ENCODE results near the gene PLD1.

The PLD1 gene

GRCh38 chr3:171783626-171784025 is 26.7 kb downstream of the PLD1 start:
- Histone ChIP-seq H3K27me3 (ENCODE audit: insufficient read depth, low read length) (no peaks in the 10 kb centered on the region), H3K27ac (ENCODE audit: low read depth, low read length) (no peak overlapping the region), H3K4me3 (ENCODE audit: low read depth, low read length) (no peak overlapping the region), H3K79me1 (ENCODE audit: low read length) (no peaks in the 10 kb centered on the region), H3K4me1 (ENCODE audit: control insufficient read depth in 1 of 2, insufficient read depth in 2 of 2, low read length in 2 of 2) (no peaks in the 10 kb centered on the region), H3K18ac (ENCODE audit: low read length) (no peak overlapping the region), H3K23ac (ENCODE audit: low read length) (no peak overlapping the region), H4K12ac (ENCODE audit: low read depth, low read length) (no peak overlapping the region), H3K36me3 (ENCODE audit: control insufficient read depth in 1 of 2, insufficient read depth in 2 of 2, low read length in 2 of 2) (no peaks in the 10 kb centered on the region), H3K9me3 (ENCODE audit: insufficient read depth, low read depth, low read length) (no peaks in the 10 kb centered on the region), H3K4me2 (ENCODE audit: low read length) (no peak overlapping the region), H2AK5ac (ENCODE audit: low read length) (no peak overlapping the region), H2BK120ac (ENCODE audit: insufficient read depth, low read length, poor library complexity) (no peak overlapping the region), H4K8ac (ENCODE audit: low read depth, low read length) (no peak overlapping the region), H2BK5ac (ENCODE audit: low read depth, low read length, poor library complexity) (no peak overlapping the region), H2AFZ (ENCODE audit: insufficient read depth, low read length, poor library complexity) (no peak overlapping the region), H3K4ac (ENCODE audit: low read depth, low read length) (no peak overlapping the region), H3K79me2 (ENCODE audit: control insufficient read depth, insufficient read depth, low read length, poor library complexity) (no peaks in the 10 kb centered on the region), H3K14ac (ENCODE audit: low read length) (no peak overlapping the region), H3K9ac (ENCODE audit: low read length) (no peak overlapping the region), H2BK12ac (ENCODE audit: low read length) (no peak overlapping the region), H4K91ac (ENCODE audit: low read depth, low read length) (no peak overlapping the region)
- DNase-seq, result no peak
- WGBS (ENCODE audit: extremely low coverage, insufficient coverage, insufficient read length), result no CpG with 5 or more reads among the region's 5 CpGs

DNA sequence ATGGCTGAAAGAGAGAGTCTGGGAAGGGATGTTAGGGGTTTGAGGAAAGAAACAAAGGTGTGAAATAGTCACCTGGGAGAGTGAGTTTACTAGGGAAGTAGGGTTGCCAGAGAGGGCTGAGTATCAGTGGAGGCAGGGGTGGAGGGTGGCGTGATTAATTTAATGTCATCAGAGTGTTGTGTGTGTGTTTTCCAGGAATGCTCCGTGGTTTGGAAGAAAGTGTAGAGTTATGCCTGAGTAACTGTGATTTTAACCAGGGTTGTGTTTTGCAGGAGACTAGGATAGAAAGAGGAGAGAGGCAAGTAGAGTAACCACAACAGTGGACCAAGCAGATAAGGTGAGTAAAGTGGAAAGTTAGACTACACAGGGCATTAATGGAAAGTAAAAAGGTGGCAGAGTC is 27.2 kb downstream of the PLD1 start:
- Histone ChIP-seq H3K9me3 (ENCODE audit: insufficient read depth, low read depth, low read length) (no peaks in the 10 kb centered on the region), H3K4ac (ENCODE audit: low read depth, low read length) (no peak overlapping the region), H3K79me2 (ENCODE audit: control insufficient read depth, insufficient read depth, low read length, poor library complexity) (no peaks in the 10 kb centered on the region), H3K27me3 (ENCODE audit: insufficient read depth, low read length) (no peaks in the 10 kb centered on the region), H3K79me1 (ENCODE audit: low read length) (no peaks in the 10 kb centered on the region), H4K12ac (ENCODE audit: low read depth, low read length) (no peak overlapping the region), H2AFZ (ENCODE audit: insufficient read depth, low read length, poor library complexity) (no peak overlapping the region), H3K18ac (ENCODE audit: low read length) (no peak overlapping the region), H3K23ac (ENCODE audit: low read length) (no peak overlapping the region), H2AK5ac (ENCODE audit: low read length) (no peak overlapping the region), H2BK5ac (ENCODE audit: low read depth, low read length, poor library complexity) (no peak overlapping the region), H2BK120ac (ENCODE audit: insufficient read depth, low read length, poor library complexity) (no peak overlapping the region), H3K14ac (ENCODE audit: low read length) (no peak overlapping the region), H4K8ac (ENCODE audit: low read depth, low read length) (no peak overlapping the region), H3K36me3 (ENCODE audit: control insufficient read depth in 1 of 2, insufficient read depth in 2 of 2, low read length in 2 of 2) (no peaks in the 10 kb centered on the region), H3K27ac (ENCODE audit: low read depth, low read length) (no peak overlapping the region), H4K91ac (ENCODE audit: low read depth, low read length) (no peak overlapping the region), H3K4me2 (ENCODE audit: low read length) (no peak overlapping the region), H3K9ac (ENCODE audit: low read length) (no peak overlapping the region), H2BK12ac (ENCODE audit: low read length) (no peak overlapping the region), H3K4me3 (ENCODE audit: low read depth, low read length) (no peak overlapping the region), H3K4me1 (ENCODE audit: control insufficient read depth in 1 of 2, insufficient read depth in 2 of 2, low read length in 2 of 2) (no peaks in the 10 kb centered on the region)
- no CpG with 5 or more reads among the region's 2 CpGs for WGBS (ENCODE audit: extremely low coverage, insufficient coverage, insufficient read length)
- DNase-seq, result no peak

GRCh38 chr3:171782617-171783016 is 27.7 kb downstream of the PLD1 start:
- Histone ChIP-seq H3K4me2 (ENCODE audit: low read length) (no peak overlapping the region), H3K79me1 (ENCODE audit: low read length) (no peaks in the 10 kb centered on the region), H4K12ac (ENCODE audit: low read depth, low read length) (no peak overlapping the region), H2BK5ac (ENCODE audit: low read depth, low read length, poor library complexity) (no peak overlapping the region), H2BK120ac (ENCODE audit: insufficient read depth, low read length, poor library complexity) (no peak overlapping the region), H3K79me2 (ENCODE audit: control insufficient read depth, insufficient read depth, low read length, poor library complexity) (no peaks in the 10 kb centered on the region), H3K4ac (ENCODE audit: low read depth, low read length) (no peak overlapping the region), H2AFZ (ENCODE audit: insufficient read depth, low read length, poor library complexity) (no peak overlapping the region), H3K4me1 (ENCODE audit: control insufficient read depth in 1 of 2, insufficient read depth in 2 of 2, low read length in 2 of 2) (no peaks in the 10 kb centered on the region), H3K18ac (ENCODE audit: low read length) (no peak overlapping the region), H4K91ac (ENCODE audit: low read depth, low read length) (no peak overlapping the region), H3K27ac (ENCODE audit: low read depth, low read length) (no peak overlapping the region), H2AK5ac (ENCODE audit: low read length) (no peak overlapping the region), H3K14ac (ENCODE audit: low read length) (no peak overlapping the region), H3K9me3 (ENCODE audit: insufficient read depth, low read depth, low read length) (no peaks in the 10 kb centered on the region), H4K8ac (ENCODE audit: low read depth, low read length) (no peak overlapping the region), H3K36me3 (ENCODE audit: control insufficient read depth in 1 of 2, insufficient read depth in 2 of 2, low read length in 2 of 2) (no peaks in the 10 kb centered on the region), H3K27me3 (ENCODE audit: insufficient read depth, low read length) (no peaks in the 10 kb centered on the region), H3K23ac (ENCODE audit: low read length) (no peak overlapping the region), H3K4me3 (ENCODE audit: low read depth, low read length) (no peak overlapping the region), H3K9ac (ENCODE audit: low read length) (no peak overlapping the region), H2BK12ac (ENCODE audit: low read length) (no peak overlapping the region)
- DNase-seq, result no peak
- no CpG with 5 or more reads among the region's 1 CpG for WGBS (ENCODE audit: extremely low coverage, insufficient coverage, insufficient read length)

GRCh38 chr3:171781711-171782127 is 28.6 kb downstream of the PLD1 start:
- Histone ChIP-seq H4K8ac (ENCODE audit: low read depth, low read length) (no peak overlapping the region), H3K4me2 (ENCODE audit: low read length) (no peak overlapping the region), H3K9ac (ENCODE audit: low read length) (no peak overlapping the region), H3K79me1 (ENCODE audit: low read length) (no peaks in the 10 kb centered on the region), H2BK120ac (ENCODE audit: insufficient read depth, low read length, poor library complexity) (no peak overlapping the region), H3K27ac (ENCODE audit: low read depth, low read length) (no peak overlapping the region), H3K23ac (ENCODE audit: low read length) (no peak overlapping the region), H2BK5ac (ENCODE audit: low read depth, low read length, poor library complexity) (no peak overlapping the region), H4K12ac (ENCODE audit: low read depth, low read length) (no peak overlapping the region), H3K14ac (ENCODE audit: low read length) (no peak overlapping the region), H2BK12ac (ENCODE audit: low read length) (no peak overlapping the region), H3K27me3 (ENCODE audit: insufficient read depth, low read length) (no peaks in the 10 kb centered on the region), H4K91ac (ENCODE audit: low read depth, low read length) (no peak overlapping the region), H3K79me2 (ENCODE audit: control insufficient read depth, insufficient read depth, low read length, poor library complexity) (no peaks in the 10 kb centered on the region), H2AFZ (ENCODE audit: insufficient read depth, low read length, poor library complexity) (no peak overlapping the region), H3K4me3 (ENCODE audit: low read depth, low read length) (no peak overlapping the region), H3K4me1 (ENCODE audit: control insufficient read depth in 1 of 2, insufficient read depth in 2 of 2, low read length in 2 of 2) (no peaks in the 10 kb centered on the region), H3K36me3 (ENCODE audit: control insufficient read depth in 1 of 2, insufficient read depth in 2 of 2, low read length in 2 of 2) (no peaks in the 10 kb centered on the region), H3K9me3 (ENCODE audit: insufficient read depth, low read depth, low read length) (no peaks in the 10 kb centered on the region), H3K4ac (ENCODE audit: low read depth, low read length) (no peak overlapping the region), H3K18ac (ENCODE audit: low read length) (no peak overlapping the region), H2AK5ac (ENCODE audit: low read length) (no peak overlapping the region)
- no CpG with 5 or more reads among the region's 4 CpGs for WGBS (ENCODE audit: extremely low coverage, insufficient coverage, insufficient read length)
- DNase-seq, result peak in 1 of 2 donors; percentile 78
